Measurements from ENCODE around the gene LRIG2. TPM values are rescaled to one million over a fixed set of nuclear protein-coding genes. Genes with fewer than 3 reads are reported as not detected.

LRIG2 gene
- total and polyA plus RNA-seq, 9 donors: 7.4 to 32.4 (median 18.6) TPM

- H3K9me3 ChIP-seq: no peaks in the 10 kb centered on the region
- H3K36me3 ChIP-seq: no peaks in the 10 kb centered on the region
- no peak overlapping the region for H3K4me3 ChIP-seq
- no peaks in the 10 kb centered on the region for H3K27me3 ChIP-seq
- TF ChIP-seq POLR2A (IDR thresholded peaks at IDR 0.05): no peak
- TF ChIP-seq CTCF (IDR thresholded peaks at IDR 0.05): no peak
- TF ChIP-seq EP300 (IDR thresholded peaks at IDR 0.05): no peak
- H3K4me1 ChIP-seq (ENCODE audit: insufficient read depth): peaks cover 9% of the 10 kb centered on the region
- H3K27ac ChIP-seq: no peak overlapping the region
- intact Hi-C loops (cut with DNase I): loop anchor here (5.0 to 10.0 kb wide), 5 partner anchors 75 to 545 kb away; no protein-coding TSS in a partner anchor
- DNase-seq: no peak
- 83 to 91% (median 88%) methylated on average over 1 of the region's 1 CpG for WGBS, 3 donors
These were observed 67.2 kb downstream of the LRIG2 start for GRCh38 chr1:113140176-113140575.

- DNase-seq: peak; percentile 55 to 67 (median 64)
- peak overlapping the region in 1 of 2 donors; percentile 48 for H3K27ac ChIP-seq
- no peak overlapping the region for H3K4me3 ChIP-seq
- H3K36me3 ChIP-seq: no peaks in the 10 kb centered on the region
- no peaks in the 10 kb centered on the region for H3K9me3 ChIP-seq
- intact Hi-C loops (cut with DNase I): loop anchor here (5.0 to 10.0 kb wide), 5 partner anchors 74 to 544 kb away; no protein-coding TSS in a partner anchor
- TF ChIP-seq CTCF (IDR thresholded peaks at IDR 0.05) (peak; percentile 52 to 79 (median 76)), EP300 (IDR thresholded peaks at IDR 0.05) (no peak)
- WGBS, 3 donors: 46 to 50% (median 46%) methylated on average over 13 of the region's 13 CpGs
- no peaks in the 10 kb centered on the region for H3K27me3 ChIP-seq
- H3K4me1 ChIP-seq (ENCODE audit: insufficient read depth): peaks cover 9% of the 10 kb centered on the region
These were observed 67.8 kb downstream of the LRIG2 start for GRCh38 chr1:113140588-113141446.

GRCh38 chr1:113141650-113142473 is 68.9 kb downstream of the LRIG2 start:
- no peaks in the 10 kb centered on the region for H3K9me3 ChIP-seq
- DNase-seq: no peak
- intact Hi-C loops (cut with DNase I): loop anchor here (5.0 to 10.0 kb wide), 5 partner anchors 73 to 543 kb away; no protein-coding TSS in a partner anchor
- 81 to 90% (median 85%) methylated on average over 4 of the region's 4 CpGs for WGBS, 3 donors
- H3K4me1 ChIP-seq (ENCODE audit: insufficient read depth): peaks cover 9% of the 10 kb centered on the region
- no peak overlapping the region for H3K27ac ChIP-seq
- TF ChIP-seq EP300 (IDR thresholded peaks at IDR 0.05): no peak
- no peak for TF ChIP-seq POLR2A (IDR thresholded peaks at IDR 0.05)
- TF ChIP-seq CTCF (IDR thresholded peaks at IDR 0.05): no peak
- no peaks in the 10 kb centered on the region for H3K27me3 ChIP-seq
- H3K36me3 ChIP-seq: no peaks in the 10 kb centered on the region
- H3K4me3 ChIP-seq: no peak overlapping the region

- Histone ChIP-seq H3K9me3 (no peaks in the 10 kb centered on the region), H3K4me1 (ENCODE audit: insufficient read depth) (peaks cover 9% of the 10 kb centered on the region), H3K27ac (no peak overlapping the region), H3K27me3 (no peaks in the 10 kb centered on the region), H3K4me3 (no peak overlapping the region), H3K36me3 (no peaks in the 10 kb centered on the region)
- TF ChIP-seq EP300 (IDR thresholded peaks at IDR 0.05) (no peak), POLR2A (IDR thresholded peaks at IDR 0.05) (no peak), CTCF (IDR thresholded peaks at IDR 0.05) (no peak)
- DNase-seq: no peak
- 0 to 5% (median 4%) methylated on average over 1 of the region's 1 CpG for WGBS, 3 donors
- intact Hi-C loops (cut with DNase I): loop anchor here (5.0 to 10.0 kb wide), 5 partner anchors 72 to 542 kb away; no protein-coding TSS in a partner anchor
These were observed 69.8 kb downstream of the LRIG2 start for GRCh38 chr1:113142791-113143190.
